H1 (cell line): ENCODE measurements around the gene PHLPP1.

Experiments used
- BACH1 ChIP-seq: IDR thresholded peaks from 2 replicates; pipeline ENCODE4 v1.6.1; 2012; ENCODE audit warnings: low read length, improper control_type of control experiment
- EP300 ChIP-seq, 2 experiments: IDR thresholded peaks; 1 replicate in 1 of 2; 2 replicates in 1 of 2; pipeline ENCODE4 v1.6.1; 2011 to 2012; ENCODE audit warnings: low read depth in 2 of 2, low read length in 2 of 2, mild to moderate bottlenecking in 2 of 2, borderline replicate concordance in 1 of 2, inconsistent platforms in 1 of 2, moderate library complexity in 1 of 2
- POLR2A ChIP-seq, 2 experiments: IDR thresholded peaks; 1 replicate in 1 of 2; 2 replicates in 1 of 2; pipeline ENCODE4 v1.6.1; 2011; ENCODE audit warnings: low read depth in 2 of 2, low read length in 2 of 2, mild to moderate bottlenecking in 2 of 2; ENCODE audit errors: control extremely low read depth in 1 of 2
- RFX5 ChIP-seq: IDR thresholded peaks from 2 replicates; pipeline ENCODE4 v1.6.1; 2011; ENCODE audit warnings: low read depth, low read length, improper control_type of control experiment, borderline replicate concordance
- SIN3A ChIP-seq, 2 experiments: IDR thresholded peaks in 1 of 2; conservative IDR thresholded peaks in 1 of 2; 2 replicates each; pipeline ENCODE4 v1.6.1; 2011 to 2012; ENCODE audit warnings: low read length in 2 of 2, improper control_type of control experiment in 1 of 2, low read depth in 1 of 2, mild to moderate bottlenecking in 1 of 2
- TF ChIP-seq, protein P1 (sequence below): IDR thresholded peaks from 2 replicates; pipeline ENCODE4 v1.6.1; 2012; ENCODE audit warnings: low read length, inconsistent platforms

DNA sequence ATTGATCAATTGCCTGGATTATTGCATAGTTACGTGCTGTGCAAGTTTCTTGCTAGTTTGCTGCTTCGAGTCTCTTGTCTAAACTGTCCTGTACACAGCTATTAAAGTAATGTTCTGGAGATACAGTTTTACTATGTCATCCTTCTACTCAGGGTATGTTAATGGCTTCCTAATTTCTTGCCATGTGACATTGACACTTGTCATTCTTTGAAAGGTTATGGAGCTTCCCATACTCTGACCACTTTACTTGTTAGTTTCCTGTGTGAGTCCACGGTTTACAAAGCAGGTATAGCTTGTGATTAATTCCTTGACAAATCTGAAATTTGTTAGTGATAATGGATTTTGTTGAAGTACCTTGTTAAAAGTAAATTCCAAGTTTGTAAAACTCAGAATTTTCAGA, 80.5 kb downstream of the PHLPP1 start:
- TF ChIP-seq, protein P1, sequence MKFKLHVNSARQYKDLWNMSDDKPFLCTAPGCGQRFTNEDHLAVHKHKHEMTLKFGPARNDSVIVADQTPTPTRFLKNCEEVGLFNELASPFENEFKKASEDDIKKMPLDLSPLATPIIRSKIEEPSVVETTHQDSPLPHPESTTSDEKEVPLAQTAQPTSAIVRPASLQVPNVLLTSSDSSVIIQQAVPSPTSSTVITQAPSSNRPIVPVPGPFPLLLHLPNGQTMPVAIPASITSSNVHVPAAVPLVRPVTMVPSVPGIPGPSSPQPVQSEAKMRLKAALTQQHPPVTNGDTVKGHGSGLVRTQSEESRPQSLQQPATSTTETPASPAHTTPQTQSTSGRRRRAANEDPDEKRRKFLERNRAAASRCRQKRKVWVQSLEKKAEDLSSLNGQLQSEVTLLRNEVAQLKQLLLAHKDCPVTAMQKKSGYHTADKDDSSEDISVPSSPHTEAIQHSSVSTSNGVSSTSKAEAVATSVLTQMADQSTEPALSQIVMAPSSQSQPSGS, result no peak
- TF ChIP-seq RFX5, result no peak
- no peak for TF ChIP-seq POLR2A (IDR thresholded peaks at IDR 0.05; ENCODE audit: control extremely low read depth in 1 of 2, low read depth in 2 of 2, low read length in 2 of 2)
- TF ChIP-seq BACH1, result no peak
- no peak for TF ChIP-seq SIN3A (conservative IDR thresholded peaks at IDR 0.05 in 1 of 2, IDR thresholded peaks at IDR 0.05 in 1 of 2; ENCODE audit: low read depth in 1 of 2, low read length in 2 of 2)
- no peak for TF ChIP-seq EP300 (IDR thresholded peaks at IDR 0.05; ENCODE audit: borderline replicate concordance in 1 of 2, low read depth in 2 of 2, low read length in 2 of 2)
